ENCODE measurements around the gene TRIO. TPM values are rescaled to one million over a fixed set of nuclear protein-coding genes. Genes with fewer than 3 reads are reported as not detected.

The TRIO gene
- total RNA-seq, 6 experiments from 2014 or later: 167 to 219 (median 190) TPM

DNA sequence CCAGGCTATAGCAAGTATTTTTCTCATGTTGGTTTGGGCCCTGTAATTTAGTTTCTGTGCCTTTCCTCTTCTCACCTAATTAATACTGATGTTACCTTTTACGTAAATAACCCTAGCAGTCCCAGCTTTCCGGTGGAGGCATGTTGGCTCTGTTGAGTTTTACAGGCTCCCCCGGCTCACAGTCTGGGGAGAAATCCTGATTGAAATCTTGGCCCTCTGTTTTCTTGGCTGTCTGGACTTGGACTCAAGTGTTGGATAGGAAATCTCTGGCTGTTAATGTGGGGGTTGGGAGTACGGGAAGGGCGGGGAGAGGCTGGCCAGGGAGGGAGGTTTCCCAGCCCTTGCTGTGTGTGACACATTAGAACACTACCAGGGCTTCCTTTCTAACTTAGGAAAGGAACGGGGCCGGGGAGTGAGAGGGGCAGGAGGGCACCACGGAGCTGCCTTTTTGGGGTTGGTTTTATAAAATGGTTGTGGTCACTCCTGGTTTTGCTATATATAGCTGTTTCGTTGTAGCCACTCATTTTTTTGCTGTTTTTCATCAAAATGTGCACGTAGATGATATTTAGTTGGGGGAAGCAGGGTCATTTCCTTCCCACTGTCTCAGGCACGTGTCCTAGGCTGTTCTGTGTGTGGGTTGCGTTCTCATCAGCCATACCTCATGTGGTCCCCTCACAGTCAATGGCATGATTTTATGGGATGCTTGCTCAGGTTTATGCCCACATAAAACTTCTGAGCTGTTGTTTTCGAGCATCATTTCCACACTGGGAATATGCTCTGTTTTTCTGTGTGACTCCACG is 11.0 kb downstream of the TRIO start:
- H3K27ac Mint-ChIP-seq: no peak overlapping the region
- peaks cover 17% of the 10 kb centered on the region for H3K36me3 Mint-ChIP-seq (ENCODE audit: low read depth)
- H3K4me3 Mint-ChIP-seq: no peak overlapping the region; the same call in 1 of the 2 replicates
- no peaks in the 10 kb centered on the region for H3K9me3 Mint-ChIP-seq
- DNase-seq: peak; percentile 54
- peaks cover 3% of the 10 kb centered on the region for H3K4me1 Mint-ChIP-seq (ENCODE audit: low read depth)
- no peak for TF ChIP-seq CTCF (IDR thresholded peaks at IDR 0.05)
- H3K27me3 Mint-ChIP-seq (ENCODE audit: insufficient read depth): no peaks in the 10 kb centered on the region; the same call in 1 of the 2 replicates

DNA sequence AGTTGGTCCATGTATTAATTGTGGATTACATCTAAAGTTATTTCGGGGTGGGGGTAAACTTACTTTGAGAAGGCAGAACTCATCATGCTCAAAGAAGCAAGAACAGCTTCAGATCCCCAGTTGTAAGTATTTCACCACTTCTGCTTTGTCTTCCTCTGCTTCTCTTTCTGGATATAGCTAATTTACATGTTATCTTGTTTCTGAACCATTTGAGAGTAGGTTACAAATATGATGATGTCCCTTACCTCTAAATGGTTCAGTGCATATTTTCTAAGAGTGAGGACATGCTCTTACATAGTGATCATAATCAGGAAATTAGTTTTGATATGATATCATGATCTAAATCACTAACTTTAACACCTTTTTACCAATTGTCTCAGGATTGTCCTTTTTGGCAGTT is 11.9 kb downstream of the TRIO start:
- Mint-ChIP-seq H3K4me1 (ENCODE audit: low read depth) (peaks cover 13% of the 10 kb centered on the region), H3K27me3 (ENCODE audit: insufficient read depth) (peaks cover 2% of the 10 kb centered on the region), H3K36me3 (ENCODE audit: low read depth) (peaks cover 15% of the 10 kb centered on the region), H3K27ac (no peak overlapping the region), H3K9me3 (no peaks in the 10 kb centered on the region), H3K4me3 (no peak overlapping the region)
- no peak for TF ChIP-seq CTCF (IDR thresholded peaks at IDR 0.05)
- DNase-seq: no peak

- Mint-ChIP-seq H3K9me3 (no peaks in the 10 kb centered on the region), H3K36me3 (ENCODE audit: low read depth) (peaks cover 20% of the 10 kb centered on the region), H3K4me1 (ENCODE audit: low read depth) (peaks cover 19% of the 10 kb centered on the region), H3K27ac (no peak overlapping the region), H3K27me3 (ENCODE audit: insufficient read depth) (peaks cover 2% of the 10 kb centered on the region), H3K4me3 (no peak overlapping the region)
- no peak for TF ChIP-seq CTCF (IDR thresholded peaks at IDR 0.05)
- DNase-seq: no peak
Measured at GRCh38 chr5:14155739-14156138, 12.6 kb downstream of the TRIO start.

DNA sequence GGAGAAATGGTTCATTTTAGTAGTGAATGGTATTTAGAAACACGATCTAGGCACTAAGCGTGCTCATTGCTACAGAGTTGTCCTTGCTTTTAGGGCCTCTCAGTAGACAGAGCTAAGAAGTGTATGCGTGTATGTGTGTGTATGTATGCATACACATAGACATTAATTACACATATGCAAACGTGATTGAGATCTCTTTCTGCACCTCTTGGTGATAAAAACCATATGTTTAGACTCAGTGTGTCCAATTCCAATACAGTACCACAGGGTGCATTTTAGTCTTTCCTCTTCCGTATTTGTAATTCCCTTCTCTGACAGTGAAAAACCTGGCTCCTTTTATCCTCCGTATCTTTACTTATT is 13.1 kb downstream of the TRIO start:
- Mint-ChIP-seq H3K27ac (no peak overlapping the region), H3K27me3 (ENCODE audit: insufficient read depth) (peaks cover 2% of the 10 kb centered on the region), H3K36me3 (ENCODE audit: low read depth) (peaks cover 23% of the 10 kb centered on the region), H3K4me1 (ENCODE audit: low read depth) (peaks cover 25% of the 10 kb centered on the region), H3K4me3 (no peak overlapping the region), H3K9me3 (no peaks in the 10 kb centered on the region)
- DNase-seq: no peak
- TF ChIP-seq CTCF (IDR thresholded peaks at IDR 0.05): no peak

GRCh38 chr5:14156650-14157492 is 13.7 kb downstream of the TRIO start:
- no peaks in the 10 kb centered on the region for H3K9me3 Mint-ChIP-seq
- peaks cover 31% of the 10 kb centered on the region for H3K4me1 Mint-ChIP-seq (ENCODE audit: low read depth)
- peaks cover 2% of the 10 kb centered on the region for H3K27me3 Mint-ChIP-seq (ENCODE audit: insufficient read depth)
- H3K27ac Mint-ChIP-seq: no peak overlapping the region
- no peak for TF ChIP-seq CTCF (IDR thresholded peaks at IDR 0.05)
- peak; percentile 97 for DNase-seq
- peaks cover 25% of the 10 kb centered on the region for H3K36me3 Mint-ChIP-seq (ENCODE audit: low read depth)
- H3K4me3 Mint-ChIP-seq: no peak overlapping the region

Data from HFFc6 (cell line).